ENCODE measurements around the gene DLG5.

DLG5 gene

DNA sequence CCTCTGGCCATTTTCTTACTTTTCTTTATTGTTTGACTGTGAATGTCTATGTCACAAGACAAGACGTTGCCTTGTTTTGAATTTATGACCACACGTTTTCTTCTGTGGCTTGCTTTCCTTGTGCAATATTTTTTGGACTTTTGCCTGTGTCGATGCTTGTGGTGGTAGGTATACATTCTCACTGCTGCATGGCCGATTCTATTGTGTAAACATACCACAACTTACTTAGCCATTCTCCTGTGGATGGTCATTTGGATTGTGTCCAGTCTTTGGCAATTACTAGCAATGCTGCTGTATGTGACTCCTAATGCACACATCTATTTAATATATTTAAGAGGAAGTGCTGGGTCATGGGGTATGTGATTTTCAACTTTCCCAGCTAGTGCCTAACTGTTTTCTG lies 18.0 kb upstream of the DLG5 start:
- DNase-seq (ENCODE audit: low read depth in 3 of 3, low spot score in 1 of 3), result no peak

DNA sequence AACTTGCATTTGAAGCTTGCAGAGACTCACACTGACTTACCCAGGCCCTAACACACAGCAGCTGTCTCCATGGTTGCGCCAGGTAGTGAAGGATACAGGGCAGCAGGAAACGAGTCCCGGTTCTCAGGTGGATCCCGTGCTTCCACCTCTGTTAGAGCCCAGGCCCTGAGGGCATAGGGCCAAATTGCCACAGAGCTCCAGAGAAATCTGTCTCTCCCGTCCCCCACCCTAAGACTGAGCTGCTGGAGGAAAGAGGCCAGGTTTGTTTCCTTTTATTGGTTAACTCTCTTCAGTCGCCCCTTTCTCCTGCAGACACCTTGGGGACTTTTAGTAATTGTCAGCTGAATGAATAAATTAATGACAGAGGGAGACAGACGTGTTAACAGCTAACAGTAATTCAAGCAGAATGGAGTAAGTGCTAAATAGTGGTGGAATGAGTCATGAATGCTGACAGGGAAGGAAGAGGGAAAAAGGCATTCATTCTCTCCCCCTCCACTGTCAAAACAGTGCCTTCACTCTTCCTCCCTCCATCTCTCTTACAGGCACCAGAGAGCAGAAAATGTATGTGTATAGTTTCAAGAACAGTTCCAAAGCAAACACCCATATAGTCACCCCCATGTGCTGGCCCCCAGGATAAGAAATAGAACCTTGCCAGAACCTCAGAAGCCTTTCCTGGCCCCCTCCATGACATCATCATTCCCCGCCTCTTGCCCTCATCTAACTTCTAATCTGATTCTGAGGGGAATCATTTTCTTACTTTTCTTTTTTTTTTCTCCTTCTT lies 16.8 kb upstream of the DLG5 start:
- DNase-seq (ENCODE audit: low read depth in 3 of 3, low spot score in 1 of 3), result no peak

DNA sequence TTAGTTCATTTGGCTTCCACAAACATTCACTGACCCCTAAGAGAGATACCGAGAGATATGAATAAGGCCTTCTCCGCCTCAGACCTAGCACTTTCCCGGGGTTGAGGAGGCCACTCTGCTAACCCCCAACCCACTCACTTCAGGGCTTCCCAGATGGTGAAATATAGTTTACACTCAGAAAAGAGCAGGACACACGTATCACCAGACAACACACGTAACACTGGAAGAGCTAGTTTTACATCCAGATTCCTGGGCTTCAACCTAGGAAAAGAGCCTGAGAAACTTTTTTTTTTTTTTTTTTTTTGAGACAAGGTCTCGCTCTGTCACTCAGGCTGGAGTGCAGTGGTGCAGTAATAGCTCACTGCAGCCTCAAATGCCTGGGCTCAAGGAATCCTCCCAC lies 15.2 kb upstream of the DLG5 start:
- no peak for DNase-seq (ENCODE audit: low read depth in 3 of 3, low spot score in 1 of 3)

DNA sequence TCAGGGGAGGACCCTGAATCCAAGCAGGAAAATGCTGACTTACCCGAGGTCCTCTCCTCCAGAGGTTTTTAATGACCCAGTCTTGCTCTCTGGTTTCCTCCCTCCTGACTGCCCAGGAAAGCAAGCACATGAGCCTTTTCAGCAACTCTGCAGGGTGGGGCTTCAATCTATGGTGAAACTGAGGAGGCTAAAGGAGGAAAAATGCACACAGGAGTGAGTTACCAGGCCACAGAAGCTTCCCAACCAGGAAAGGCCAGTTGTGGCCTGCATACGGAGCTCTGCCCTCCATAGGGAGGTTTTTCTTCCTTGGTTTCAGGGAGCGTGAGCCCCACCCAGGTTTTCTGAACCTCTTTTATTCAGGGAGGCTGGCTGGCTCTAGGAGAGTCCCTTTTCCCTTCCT lies 14.1 kb upstream of the DLG5 start:
- DNase-seq (ENCODE audit: low read depth in 3 of 3, low spot score in 1 of 3), result no peak

DNA sequence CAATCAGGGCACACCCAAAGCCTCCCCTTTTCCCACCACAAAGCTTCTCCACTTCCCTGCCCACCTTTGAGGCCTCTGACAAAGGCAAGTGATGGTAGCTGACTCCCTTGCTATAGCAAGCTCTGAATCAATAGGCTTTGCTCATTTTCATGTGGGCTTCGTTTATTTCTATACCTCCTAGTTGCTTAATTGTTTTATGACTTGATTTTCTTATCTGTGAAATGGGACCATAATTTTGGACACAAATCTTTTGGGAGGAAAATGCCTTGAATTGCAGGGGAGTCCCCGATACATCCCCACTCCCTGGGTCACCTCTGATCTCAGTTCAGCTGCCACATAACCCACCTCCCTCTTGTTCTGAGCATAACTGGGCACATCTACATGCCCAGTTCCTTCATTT lies 13.7 kb upstream of the DLG5 start:
- no peak for DNase-seq (ENCODE audit: low read depth in 3 of 3, low spot score in 1 of 3)

DNA sequence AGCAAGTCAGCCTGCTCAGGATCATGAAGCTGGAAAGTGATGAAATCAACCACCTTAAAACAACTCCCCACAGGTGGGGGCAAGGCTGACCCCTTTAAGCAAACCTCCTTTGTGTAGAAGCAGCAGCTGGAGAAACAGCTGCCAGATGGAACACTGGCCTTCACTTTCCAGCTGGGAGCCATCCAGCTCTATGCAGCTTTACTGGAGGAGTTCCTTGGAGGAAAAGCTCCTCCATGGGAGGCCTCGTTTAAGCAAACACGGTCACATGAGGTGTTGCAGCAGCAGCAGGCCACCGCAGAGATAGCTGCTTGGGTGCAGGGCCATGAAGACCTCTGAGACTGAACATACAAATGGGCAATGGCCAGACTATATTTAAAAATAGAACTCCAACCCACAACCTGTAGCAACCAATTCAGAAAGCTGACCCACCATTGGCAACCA lies 13.0 kb upstream of the DLG5 start:
- no peak for DNase-seq (ENCODE audit: low read depth in 3 of 3, low spot score in 1 of 3)

DNA sequence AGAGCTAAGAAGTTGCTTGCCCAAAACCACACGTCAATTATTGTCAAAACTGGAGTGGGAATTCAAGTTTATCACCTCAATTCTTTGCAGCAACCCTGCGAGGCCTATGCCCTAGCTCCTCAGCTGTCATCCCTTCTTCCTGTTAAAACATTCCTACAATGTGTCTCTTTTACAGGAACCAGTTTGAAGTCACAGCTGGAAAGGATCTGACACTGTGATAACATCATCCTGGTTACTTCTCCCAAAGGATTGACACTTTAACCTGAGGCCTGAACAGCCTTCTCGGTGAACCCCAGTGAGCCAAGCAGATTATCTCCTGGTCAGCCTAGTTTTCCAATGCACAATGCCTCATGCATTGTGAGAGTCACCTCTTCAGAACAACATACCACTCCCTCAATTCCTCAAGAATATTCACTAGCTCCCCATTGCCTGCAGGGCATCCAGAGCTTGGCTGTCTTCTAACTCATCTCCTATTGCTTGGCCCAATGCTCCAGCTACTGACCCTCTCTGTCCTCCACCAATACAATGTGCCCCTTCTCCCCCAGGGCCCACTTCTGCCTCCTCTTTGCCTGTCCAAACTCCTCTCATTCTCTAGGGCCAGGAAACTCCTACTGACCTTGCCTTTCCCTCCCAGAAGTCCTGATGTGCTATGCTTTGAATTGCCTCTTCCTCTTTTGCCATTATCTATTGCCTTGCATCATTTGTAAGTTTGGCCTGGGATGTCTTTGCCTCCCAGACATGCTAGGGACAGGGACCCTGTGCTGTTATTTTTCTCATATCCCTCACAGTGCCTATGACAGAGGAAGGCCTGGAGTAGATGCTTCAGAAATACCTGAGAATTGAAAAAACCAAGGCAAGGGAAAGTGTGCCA lies 10.4 kb upstream of the DLG5 start:
- no peak for DNase-seq (ENCODE audit: low read depth in 3 of 3, low spot score in 1 of 3)

DNA sequence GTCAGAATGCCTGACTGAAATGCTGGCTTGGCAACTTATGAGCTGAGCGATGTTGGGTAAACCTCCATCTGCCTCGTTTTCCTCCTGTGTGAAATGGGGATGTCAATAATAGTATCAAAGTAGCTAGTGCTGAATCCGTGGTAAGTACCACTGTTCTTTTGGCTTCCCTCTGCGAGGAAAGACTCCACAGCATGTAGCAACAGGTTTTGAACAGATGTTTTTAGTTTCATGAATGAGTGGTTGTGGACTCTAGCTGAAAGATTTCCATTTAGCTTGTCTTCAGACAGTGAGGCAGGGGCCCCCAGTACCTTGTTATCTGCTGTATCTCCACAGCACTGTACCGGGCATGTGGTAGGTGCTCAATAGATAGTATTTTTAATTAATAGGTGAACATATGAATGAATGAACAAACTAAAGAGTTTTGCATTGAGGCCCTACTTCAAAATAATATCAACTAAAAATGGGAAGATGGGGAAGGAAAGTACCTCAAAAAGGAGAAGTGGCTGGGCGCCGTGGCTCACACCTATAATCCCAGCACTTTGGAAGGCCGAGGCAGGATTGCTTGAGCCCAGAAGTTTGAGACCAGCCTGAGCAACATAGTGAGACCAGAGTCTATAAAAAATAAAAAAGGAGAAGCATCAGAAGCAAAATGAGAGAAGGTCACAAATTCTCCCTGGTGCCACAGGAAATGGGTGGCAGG lies 5.6 kb upstream of the DLG5 start:
- no peak for DNase-seq (ENCODE audit: low read depth in 3 of 3, low spot score in 1 of 3)

DNA sequence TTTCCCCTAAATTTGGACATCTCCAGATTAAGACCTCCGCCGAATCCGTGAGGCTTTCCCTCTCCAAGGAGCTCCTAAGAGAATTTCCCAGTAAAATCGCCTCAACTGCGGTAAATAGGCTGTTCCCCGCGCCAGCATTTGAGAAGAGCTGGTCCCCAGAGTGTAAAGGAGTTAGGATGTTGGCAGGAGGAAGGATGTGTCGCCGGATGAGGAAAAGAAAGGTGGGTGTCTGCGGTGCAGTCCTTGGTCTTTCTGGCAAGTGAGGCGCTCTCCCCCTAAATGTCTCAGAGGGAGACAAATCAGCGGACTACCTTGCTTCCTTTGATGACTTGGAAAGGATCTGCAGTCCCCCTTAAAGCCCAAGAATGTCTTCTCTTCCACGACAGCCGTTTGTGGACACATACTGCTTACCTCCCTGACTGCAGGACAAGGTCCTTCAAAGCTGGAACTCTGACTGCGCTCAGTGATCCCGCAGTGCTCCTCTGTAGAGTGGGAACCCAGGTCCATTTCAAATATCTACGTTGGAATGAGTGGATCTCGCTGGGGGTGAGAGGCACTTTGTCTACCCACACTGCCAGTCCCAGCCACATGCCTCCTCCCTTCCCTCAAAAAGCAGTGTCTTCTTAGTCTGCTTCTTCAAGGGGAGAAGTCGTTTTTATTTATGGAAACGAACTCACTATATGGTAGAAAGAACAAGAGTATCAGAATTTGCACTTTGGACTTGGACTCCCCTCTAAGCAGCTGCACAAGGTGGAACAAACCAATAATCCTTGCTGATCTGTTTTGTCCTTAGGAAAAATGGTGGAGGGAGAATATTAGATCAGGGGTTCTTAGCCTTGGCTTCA lies 1.1 kb upstream of the DLG5 start:
- DNase-seq (ENCODE audit: low read depth in 3 of 3, low spot score in 1 of 3), result no peak

DNA sequence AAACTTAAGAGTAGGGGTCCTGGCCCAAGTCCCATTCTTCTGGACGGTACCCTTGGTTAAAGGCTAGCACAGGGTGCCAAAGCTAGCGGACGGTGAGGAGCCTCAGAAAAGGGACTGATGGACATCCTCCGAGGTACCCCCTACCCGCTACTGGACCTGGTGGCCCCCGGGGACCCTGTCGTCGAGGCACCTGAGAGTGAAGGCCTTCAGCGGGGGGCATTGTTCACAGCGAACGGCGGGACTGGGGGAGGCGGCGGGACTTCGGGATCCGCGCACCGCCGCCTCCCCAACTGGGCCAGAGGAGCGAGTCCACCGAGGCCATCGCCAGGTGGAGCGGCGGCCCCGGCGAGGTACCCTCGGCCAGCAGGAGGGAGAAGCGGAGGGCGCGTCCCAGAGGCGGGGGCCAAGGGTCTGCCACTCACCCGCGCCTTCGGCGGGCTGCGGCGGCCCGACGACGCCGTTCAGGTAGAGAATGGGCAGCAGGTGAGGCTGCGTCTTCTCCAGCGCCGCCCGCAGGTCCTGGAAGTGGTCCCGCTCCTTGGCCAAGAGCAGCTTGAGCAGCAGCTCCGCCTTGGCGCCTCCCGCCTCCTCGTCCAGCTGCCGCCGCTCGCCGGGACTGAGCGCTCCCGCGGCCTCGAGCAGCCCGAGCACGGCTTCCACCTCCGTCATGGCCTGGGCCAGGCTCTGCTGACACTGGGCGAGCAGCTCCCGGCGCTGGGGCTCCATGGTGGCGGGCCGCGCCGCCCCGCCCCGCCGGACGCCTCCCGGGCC lies 575 bp downstream of the DLG5 start:
- DNase-seq (ENCODE audit: low read depth in 3 of 3, low spot score in 1 of 3), result no peak

DNA sequence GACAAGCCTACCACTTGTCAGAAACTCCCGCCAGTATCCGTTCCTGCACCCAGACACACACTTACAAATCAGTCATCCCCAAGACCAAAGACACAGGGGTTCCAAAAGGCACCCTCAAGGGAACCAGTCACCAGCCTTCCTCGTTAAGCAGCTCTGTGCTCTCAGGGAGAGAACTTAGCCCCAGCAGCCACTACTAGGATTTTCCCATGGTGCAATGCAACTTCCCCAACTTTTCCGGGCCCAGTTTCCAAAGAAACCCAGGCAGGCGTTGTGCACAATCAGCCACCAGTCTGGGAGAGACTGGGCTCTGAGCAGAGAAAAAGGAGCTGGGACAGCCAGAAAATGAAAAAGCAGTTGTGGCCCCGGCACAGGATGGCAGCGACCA lies 1.2 kb downstream of the DLG5 start:
- DNase-seq (ENCODE audit: low read depth in 3 of 3, low spot score in 1 of 3), result no peak

DNA sequence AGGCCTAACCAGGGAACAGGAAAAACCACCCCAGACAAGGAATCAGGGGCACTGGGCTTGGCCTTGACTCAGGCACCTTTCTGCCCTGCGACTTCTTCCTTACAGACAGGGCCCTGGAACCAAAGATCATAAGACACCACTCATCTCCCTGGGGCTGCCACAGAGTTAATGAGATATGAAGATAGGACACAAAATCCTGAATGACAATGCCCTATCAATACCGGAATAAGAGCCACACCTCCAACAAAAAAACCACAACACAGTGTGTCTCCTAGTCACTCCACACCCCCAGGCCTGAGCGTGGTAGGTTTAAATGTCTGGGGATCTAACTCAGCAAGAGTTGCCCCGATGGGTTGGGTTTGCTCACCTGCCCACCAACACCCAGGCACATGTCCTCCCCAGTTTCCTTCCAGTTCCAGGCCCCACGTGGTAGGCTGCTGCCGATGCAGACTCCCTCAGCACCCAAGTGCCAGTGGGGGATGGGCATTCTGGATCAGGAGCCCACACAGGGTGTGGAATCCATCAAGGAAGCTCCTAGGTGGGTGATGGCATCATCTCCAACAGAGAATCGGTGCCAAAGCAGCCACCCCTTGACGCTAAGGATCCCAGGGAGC lies 3.9 kb downstream of the DLG5 start:
- DNase-seq (ENCODE audit: low read depth in 3 of 3, low spot score in 1 of 3), result no peak

DNA sequence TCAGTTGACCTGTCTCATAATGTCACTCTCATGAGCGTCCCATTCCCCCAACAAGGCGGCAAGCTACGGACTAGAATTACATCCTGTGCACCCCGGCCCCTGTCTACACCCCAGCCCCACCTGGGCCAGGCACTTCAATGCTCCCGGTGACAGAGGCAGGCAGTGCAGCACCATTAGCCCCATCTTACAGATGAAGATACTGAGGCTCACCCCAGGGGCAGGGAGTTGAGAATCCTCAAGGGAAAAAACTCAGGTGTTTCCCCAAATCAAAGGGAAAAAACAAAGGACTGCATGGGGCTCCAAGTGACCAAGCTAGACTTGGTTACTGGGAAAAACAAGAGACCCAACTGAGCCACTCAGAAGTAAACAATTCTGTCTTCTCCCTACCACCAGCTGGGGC lies 4.5 kb downstream of the DLG5 start:
- DNase-seq (ENCODE audit: low read depth in 3 of 3, low spot score in 1 of 3), result no peak

DNA sequence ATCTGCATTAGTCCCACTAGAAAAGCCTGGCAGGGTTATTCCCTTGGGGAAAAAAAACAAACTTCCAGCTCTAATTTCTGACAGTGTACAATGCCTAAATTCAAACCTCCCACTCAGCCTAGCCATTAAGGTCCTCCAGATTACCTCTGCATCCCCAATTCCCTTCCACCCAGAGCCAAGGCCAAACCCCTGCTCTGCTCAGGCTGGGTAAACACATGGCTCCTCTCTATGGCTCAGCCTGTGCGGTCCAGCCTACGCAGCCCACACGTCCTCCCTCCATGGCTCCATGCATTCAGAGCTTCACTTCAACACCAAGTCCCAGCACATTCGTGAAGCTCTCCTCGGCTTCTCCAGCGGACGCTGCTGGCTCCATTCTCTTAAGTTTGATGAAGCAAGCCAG lies 5.2 kb downstream of the DLG5 start:
- DNase-seq (ENCODE audit: low read depth in 3 of 3, low spot score in 1 of 3), result no peak

DNA sequence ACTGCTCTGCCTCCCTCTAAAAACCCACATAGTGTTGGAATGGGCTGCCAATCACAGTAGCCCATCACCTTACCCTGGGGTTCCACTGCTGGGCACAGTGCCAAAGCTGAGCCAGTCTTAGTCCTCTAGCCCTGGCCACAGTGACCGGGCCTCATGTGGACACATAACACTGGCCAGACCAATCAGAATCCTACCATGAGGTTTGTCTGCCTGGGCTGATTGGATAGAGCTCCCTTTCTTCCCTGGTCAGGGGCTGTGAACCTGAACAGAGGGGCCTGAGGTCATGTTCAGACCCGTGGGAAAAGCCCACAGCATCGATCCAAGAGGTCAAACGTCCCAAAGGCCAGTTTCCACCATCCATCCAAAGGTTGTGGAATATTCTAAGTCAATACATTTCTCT lies 6.1 kb downstream of the DLG5 start:
- no peak for DNase-seq (ENCODE audit: low read depth in 3 of 3, low spot score in 1 of 3)

DNA sequence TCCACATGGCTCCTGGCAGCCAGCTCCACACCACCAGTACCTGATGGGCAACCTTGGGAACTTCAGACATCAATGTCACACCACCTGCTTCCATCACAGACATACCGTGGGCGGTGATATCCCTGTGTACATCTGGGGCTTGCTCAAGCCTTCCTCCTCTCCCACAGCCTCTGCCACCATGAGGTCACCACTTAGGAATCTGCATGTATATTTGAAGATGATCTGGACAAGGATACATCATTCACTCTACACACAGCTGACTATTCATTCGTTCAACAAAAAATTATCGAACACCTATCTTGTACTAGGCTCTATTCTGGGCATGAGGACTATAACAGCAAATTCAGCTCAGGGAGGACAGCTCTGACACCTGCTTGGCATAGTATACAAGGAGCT lies 6.8 kb downstream of the DLG5 start:
- no peak for DNase-seq (ENCODE audit: low read depth in 3 of 3, low spot score in 1 of 3)

DNA sequence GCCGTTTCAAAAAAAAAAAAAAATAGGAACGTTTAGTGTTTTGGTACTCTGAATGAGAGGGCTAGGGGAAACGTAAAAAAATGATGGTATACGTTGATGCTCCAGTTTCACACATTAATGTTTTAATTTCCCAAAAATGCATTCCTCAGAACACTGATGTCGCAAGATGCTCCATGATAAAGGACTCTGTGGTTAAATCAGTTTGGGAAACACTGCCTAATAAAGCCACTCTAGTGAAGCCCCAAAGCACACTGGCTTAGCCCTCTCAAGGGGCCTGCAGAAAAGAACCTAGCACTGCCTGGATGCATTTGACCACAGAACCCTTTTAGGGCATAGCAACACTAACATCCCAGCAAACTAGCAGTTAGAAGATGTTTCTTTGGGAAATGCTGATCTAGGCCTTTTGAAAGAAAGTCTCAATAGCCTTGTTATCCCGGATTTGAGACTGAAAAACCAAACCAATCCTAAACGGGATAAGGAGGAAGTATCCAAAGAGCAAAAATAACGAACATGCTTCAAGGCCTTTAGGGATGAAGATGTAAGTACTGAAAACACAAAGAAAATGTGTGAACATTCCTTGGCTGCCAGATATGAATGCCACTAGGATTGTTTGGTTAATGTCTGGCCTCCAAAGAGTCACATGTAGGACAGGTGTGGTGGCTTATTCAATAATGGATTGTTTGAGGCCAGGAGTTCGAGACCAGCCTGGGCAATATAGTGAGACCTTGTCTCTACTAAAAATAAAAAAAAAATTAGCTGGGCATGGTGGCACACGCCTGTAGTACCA lies 11.0 kb downstream of the DLG5 start:
- DNase-seq (ENCODE audit: low read depth in 3 of 3, low spot score in 1 of 3), result no peak

DNA sequence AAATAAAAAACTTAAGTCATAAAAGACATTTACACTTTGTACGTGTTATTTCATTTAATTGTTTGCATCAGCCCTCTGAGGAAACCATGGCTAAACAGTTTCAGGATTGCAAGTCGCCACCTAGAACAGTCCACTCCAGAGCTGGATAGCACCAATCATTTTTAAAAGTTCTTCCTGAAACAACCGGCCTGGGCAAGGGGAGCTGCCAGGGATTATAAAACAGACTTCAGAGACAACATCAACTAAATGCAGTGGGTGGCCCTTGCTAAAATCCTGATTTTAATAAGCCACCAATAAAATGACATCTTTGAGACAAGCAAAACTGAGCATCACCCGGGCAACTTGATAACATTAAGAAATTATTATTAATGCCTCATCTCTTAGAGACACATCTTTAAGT lies 13.5 kb downstream of the DLG5 start:
- DNase-seq (ENCODE audit: low read depth in 3 of 3, low spot score in 1 of 3), result no peak

DNA sequence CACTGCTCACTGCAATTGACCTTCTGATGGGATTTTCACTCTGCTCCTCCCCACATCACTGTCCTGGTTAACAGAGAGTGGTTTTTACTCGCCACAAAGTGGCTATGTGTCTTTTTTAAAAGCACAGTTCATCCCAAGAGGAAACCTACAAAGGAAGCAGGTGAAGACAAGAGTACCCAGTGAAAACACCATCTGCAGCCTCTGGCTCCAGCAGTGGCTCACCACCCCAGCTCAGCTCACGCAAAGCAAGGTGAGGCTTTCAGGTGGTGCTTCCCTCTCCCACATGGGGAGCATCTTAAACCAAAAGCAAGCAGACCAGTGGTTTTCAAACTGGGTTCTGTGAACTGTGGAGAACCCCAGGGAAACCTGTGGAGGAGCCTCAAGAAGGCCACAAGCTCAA lies 14.0 kb downstream of the DLG5 start:
- no peak for DNase-seq (ENCODE audit: low read depth in 3 of 3, low spot score in 1 of 3)

Measured in stimulated activated CD4-positive, alpha-beta T cell treated with anti-CD3 and anti-CD28 coated beads, TNF-alpha, amount 100 ng/mL, for 1 hour (primary cell).